HG03103 (cell line): ENCODE data around the gene A1BG.

ENCODE experiments used
- ATAC-seq: cut with Tn5 transposase; IDR thresholded peaks from one replicate; pipeline ENCODE4 v1.9.1; 2021; ENCODE audit warnings: low read depth; ENCODE audit not compliant: unreplicated experiment

A1BG gene

DNA sequence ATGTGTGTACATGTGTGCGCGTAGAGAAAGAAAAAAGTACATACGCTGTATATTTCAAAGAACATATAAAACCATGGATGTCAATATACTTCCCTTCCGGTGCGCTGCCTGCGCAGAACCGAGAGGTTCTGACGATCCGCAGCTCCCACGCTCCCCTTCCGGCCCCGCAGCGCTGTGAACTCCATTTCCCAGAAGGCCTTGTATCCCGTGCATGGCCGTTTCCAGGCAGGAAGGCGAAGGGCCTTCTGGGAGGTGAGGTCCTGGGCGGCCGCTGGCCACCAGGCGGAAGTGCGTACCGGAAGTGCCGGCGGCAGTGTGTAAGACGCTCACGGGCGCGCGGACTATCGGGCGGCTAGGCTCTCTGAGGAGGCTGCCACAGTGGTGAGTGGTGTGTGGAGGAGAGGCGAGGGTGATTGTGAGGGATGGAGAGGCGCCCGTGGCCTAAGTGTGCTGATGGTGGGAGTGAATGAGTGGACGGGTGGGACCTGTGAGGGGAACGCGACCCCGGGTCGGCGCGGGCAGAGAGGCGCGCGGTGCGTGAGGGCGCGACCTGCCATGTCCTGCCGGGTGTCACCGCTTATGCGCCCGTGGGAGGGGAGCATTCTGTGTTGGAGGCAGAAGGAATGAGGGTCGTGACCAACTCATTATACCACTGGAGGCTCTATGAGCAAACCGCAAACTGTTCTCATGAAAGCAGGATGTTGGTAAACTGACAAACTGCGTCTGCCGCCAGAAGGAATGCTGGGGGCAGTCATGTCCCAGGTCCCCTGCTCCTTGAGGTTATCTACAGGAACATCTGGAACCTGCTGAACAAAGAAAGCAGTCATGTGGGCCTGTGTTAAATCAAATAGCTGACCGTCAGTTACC is 48.0 kb downstream of the A1BG start, which contains the start of gene ERVK3-1:
Gene ERVK3-1, plus strand, starts transcription at position 313 of the 867 bp plus-strand sequence. CDS start 6,792 bp downstream, outside the sequence.
- peak; percentile 90 for ATAC-seq

DNA sequence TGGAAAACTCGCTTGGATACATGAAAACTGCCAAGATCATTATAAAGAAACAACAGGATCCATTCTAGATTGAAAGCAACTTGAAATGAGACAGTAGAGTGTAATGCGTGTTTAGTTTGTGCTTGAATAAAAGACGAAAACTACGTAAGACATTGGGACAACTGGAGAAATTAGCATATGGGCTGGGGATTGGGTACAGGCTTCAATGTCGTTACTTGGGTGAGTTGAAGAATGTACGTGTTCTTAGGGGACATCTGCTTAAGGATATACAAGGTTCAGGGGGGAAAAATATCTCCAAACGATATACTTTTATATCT is 48.6 kb downstream of the A1BG start:
- no peak for ATAC-seq

GRCh38 chr19:58304255-58304654 is 49.0 kb downstream of the A1BG start:
- no peak for ATAC-seq

DNA sequence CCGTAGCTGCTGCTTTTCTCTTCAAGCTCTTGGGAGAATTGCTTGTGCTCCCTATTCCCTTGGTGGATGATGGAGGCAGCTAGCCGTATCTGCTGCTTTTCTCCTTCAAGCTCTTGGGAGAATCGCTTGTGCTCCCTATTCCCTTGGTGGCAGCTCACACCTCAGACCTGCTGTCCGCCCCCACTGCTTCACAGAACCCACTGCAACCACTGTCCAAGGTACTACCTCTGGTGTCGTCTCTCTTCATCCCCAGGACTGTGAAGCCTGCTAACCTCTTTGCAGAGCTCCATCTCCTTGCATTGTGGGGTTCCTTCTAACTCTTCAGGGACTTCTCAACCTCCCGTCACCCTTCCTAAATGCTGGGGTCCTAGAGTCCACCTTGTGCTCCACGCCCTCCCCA is 52.7 kb downstream of the A1BG start:
- no peak for ATAC-seq

DNA sequence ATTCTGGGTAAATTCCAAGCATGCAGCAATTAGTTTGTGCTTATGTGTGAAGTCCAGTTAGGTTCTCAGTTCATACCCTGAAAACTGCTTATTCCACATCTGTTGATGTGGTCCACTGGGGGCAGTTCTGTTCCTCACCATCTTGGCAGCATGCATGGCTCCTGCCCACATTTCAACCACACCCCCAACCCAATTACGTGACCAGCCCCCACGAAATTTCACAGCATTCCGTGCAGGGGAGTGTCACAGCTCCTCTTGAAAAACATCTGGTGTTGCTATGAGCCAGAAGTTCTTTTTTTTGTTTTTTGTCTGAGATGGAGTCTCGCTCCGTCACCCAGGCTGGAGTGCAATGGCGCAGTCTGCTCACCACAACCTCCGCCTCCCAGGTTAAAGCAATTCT is 57.2 kb downstream of the A1BG start:
- ATAC-seq, result no peak
